ENCODE data around the gene SNRK.

DNA sequence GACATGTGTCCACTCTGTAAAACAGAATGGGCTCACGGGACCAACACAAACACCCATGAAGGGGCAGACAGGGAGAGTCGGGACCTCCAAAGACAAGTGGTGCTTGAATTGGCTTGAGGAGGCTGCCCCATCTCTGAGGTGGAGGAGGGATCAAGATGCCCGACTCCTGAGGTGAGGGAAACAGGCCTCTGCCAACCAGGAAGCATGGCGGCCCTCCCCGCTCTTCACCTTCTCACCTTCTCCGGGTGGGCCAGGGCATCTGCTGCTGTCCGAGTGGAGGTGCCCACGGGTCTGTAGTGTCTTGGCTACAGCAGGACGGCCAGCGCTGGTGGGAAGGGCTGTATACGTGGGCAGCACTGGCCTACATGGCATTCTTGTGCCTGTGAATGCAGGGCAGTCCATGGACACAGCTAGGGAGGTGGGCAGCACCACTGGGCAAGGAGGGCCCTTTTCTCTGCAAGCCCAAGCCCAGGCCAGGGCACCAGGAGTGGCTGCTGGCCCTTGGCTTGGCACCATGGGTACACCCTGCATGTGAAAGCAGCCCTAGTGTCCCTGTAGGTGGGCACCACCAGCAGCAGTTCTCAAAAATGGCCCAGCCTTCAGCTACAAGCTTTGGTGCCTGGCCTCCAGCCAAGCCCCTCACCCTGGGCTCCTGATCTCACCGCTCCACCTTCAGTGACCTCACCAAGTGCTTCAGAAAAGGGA, 79.4 kb downstream of the SNRK start:
- TF ChIP-seq TAF1 (IDR thresholded peaks at IDR 0.05; ENCODE audit: low read depth, low read length) (no peak), POLR2A (IDR thresholded peaks at IDR 0.05; ENCODE audit: low read depth, low read length) (no peak)
